A549 (cell line): ENCODE results near the gene NBEAL1.

ENCODE experiments used
- CEBPB ChIP-seq, 2 experiments: fragments of >200 bp in 1 of 2; sonication (Bioruptor Twin) in 1 of 2; formaldehyde crosslinking in 1 of 2; IDR thresholded peaks; 2 replicates each; pipeline ENCODE4 v1.6.1; 2012 to 2016
- CTCF ChIP-seq: fragments of >200 bp; sonication (Bioruptor Twin); formaldehyde crosslinking; IDR thresholded peaks from 3 replicates; pipeline ENCODE4 v1.5.1; 2016
- EP300 ChIP-seq, 2 experiments: fragments of >200 bp; sonication (Bioruptor Twin); formaldehyde crosslinking; IDR thresholded peaks; 2 replicates in 1 of 2; 3 replicates in 1 of 2; pipeline ENCODE4 v1.6.1; 2016 to 2017
- HOXB13 ChIP-seq: fragments of 250-450 bp; sonication (Bioruptor Pico); IDR thresholded peaks from 2 replicates; pipeline ENCODE4 v1.5.0; 2020; ENCODE audit warnings: low read depth, mild to moderate bottlenecking, moderate library complexity
- MAZ ChIP-seq: fragments of 150-350 bp; IDR thresholded peaks from 2 replicates; pipeline ENCODE4 v1.6.1; 2014; ENCODE audit warnings: antibody characterized with exemption, low read depth, low read length, borderline replicate concordance
- POLR2A ChIP-seq: IDR thresholded peaks from 2 replicates; pipeline ENCODE4 v1.6.1; 2012; ENCODE audit warnings: mild to moderate bottlenecking, low read length
- POLR2AphosphoS2 ChIP-seq: conservative IDR thresholded peaks from 2 replicates; pipeline ENCODE4 v1.6.1; 2012; ENCODE audit warnings: low read length, improper control_type of control experiment, inconsistent platforms
- RAD21 ChIP-seq, 2 experiments: fragments of >200 bp in 1 of 2; sonication (Bioruptor Twin) in 1 of 2; formaldehyde crosslinking in 1 of 2; IDR thresholded peaks in 1 of 2; conservative IDR thresholded peaks in 1 of 2; 2 replicates in 1 of 2; 3 replicates in 1 of 2; pipeline ENCODE4 v1.6.1; 2012 to 2018; ENCODE audit warnings: inconsistent platforms in 1 of 2
- RNF2 ChIP-seq: fragments of 200-600 bp; sonication (generic); IDR thresholded peaks from 2 replicates; pipeline ENCODE4 v1.6.1; 2016; ENCODE audit warnings: low read depth, mild to moderate bottlenecking, antibody characterized with exemption, moderate library complexity, borderline replicate concordance

- TF ChIP-seq RNF2 (no peak), CTCF (no peak), POLR2AphosphoS2 (no peak), POLR2A (no peak), HOXB13 (CRISPR knock-in tag) (no peak), RAD21 (conservative IDR thresholded peaks at IDR 0.05 in 1 of 2, IDR thresholded peaks at IDR 0.05 in 1 of 2) (no peak), CEBPB (IDR thresholded peaks at IDR 0.05) (no peak), EP300 (IDR thresholded peaks at IDR 0.05) (no peak), MAZ (no peak)
These were observed 21.3 kb downstream of the NBEAL1 start for GRCh38 chr2:203035879-203036470.
